Stimulated activated CD4-positive, alpha-beta T cell treated with anti-CD3 and anti-CD28 coated beads, TNF-alpha, amount 100 ng/mL, for 24 hours (primary cell): ENCODE measurements around the gene HES5.

Source experiments
- DNase-seq, 3 experiments: peaks; one replicate each; pipeline ENCODE4 v3.0.0-alpha.2; 2020; ENCODE audit warnings: low read depth in 3 of 3

The HES5 gene

GRCh38 chr1:2480236-2480985, 49.7 kb downstream of the HES5 start:
- DNase-seq: no peak

- no peak for DNase-seq
Observed at GRCh38 chr1:2479618-2480017, 50.4 kb downstream of the HES5 start.

GRCh38 chr1:2479186-2479585, 50.9 kb downstream of the HES5 start:
- DNase-seq: no peak
